ENCODE results near the gene PRR13. TPM values are rescaled to one million over a fixed set of nuclear protein-coding genes. Genes with fewer than 3 reads are reported as not detected.
"Not testable (repeated sequence)": the region's sequence is repeated elsewhere in the genome, so short reads cannot be mapped to it uniquely, and the experiment has no call there.

The PRR13 gene
- polyA plus RNA-seq, 12 donors, result 42.5 to 197 (median 51.4) TPM; not detected in 1

- DNase-seq, result no peak
Observed at GRCh38 chr12:53428741-53429140, 12.8 kb upstream of the PRR13 start.

- no peak for DNase-seq
Observed at GRCh38 chr12:53430116-53430515, 11.4 kb upstream of the PRR13 start.

DNA sequence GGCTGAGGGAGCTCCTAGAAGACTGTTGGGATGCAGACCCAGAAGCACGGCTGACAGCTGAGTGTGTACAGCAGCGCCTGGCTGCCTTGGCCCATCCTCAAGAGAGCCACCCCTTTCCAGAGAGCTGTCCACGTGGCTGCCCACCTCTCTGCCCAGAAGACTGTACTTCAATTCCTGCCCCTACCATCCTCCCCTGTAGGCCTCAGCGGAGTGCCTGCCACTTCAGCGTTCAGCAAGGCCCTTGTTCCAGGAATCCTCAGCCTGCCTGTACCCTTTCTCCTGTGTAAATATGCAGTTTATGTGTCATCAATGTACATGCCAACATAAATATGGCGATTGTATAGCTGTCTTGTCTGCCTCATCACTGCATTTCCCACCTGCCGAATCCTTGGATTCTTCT is 10.3 kb upstream of the PRR13 start:
- DNase-seq, result no peak

GRCh38 chr12:53435326-53435725 is 6.2 kb upstream of the PRR13 start:
- DNase-seq, result not testable (repeated sequence)

- DNase-seq, result not testable (repeated sequence)
Observed at GRCh38 chr12:53439582-53439981, 2.0 kb upstream of the PRR13 start.

DNA sequence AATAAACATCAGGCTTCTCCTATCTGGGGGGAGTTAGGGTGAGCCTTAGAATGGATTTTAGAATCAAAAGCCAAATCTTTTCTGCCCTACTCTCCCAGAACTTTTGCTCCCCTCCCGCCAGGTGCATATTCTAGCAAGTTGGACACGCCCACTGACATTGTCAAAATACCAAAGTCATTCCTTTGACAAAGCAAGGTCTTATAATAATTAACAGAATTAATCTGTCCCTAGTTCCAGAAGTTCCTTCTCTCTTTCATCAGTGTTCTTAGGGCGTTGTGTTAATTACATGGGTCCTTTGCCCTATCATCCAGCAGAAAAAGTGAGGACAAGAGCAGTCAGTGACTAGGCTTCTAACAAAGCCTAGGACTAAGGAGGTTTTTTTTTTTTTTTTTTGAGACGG is 2.4 kb downstream of the PRR13 start:
- no peak for DNase-seq

- not testable (repeated sequence) for DNase-seq
Observed at GRCh38 chr12:53444593-53445325, 3.2 kb downstream of the PRR13 start.

DNA sequence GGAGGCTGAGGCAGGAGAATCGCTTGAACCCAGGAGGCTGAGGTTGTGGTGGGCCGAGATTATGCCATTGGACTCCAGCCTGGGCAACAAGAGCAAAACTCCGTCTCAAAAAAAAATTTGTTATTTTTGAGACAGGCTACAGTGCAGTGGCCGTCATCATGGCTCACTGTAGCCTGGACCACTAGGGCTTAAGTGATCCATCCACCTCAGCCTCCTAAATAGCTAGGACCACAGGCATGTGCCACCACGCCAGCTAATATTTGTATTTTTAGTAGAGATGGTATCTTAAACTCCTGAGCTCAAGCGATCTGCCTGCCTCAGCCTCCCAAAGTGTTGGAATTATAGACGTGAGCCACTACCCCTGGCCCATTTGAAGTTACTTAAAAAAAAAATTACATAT is 9.4 kb downstream of the PRR13 start:
- no peak for DNase-seq

DNA sequence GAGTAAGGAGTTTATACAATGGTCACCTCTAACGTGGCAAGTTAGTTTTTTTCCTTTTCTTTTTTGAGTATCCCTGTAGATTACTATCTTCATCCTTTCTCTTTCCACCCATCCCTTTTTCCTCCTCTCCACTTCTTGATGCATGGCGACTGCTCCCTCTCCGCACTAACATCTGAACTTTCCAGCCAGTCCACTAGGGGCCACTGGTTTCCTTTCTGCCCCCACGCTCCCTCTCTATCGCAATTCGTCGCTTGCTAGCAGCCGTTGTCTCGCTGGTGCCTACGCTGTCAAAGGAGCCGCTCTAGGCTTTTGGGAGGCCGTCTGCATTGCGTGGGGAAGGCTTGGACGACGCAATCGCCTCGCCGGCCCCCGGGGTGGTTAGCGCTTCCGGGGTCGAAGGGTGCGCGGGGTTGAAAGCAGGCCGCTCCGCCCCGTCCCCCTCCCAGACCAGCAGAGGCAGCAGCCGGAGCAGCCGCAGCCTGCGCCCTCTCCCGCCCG is 10.2 kb downstream of the PRR13 start, which contains the start of gene PCBP2:
TSS of gene PCBP2 (plus strand) at position 442 of the 498 bp plus-strand sequence. CDS start 2,699 bp downstream, outside the sequence.
- DNase-seq, result peak; percentile 98

- DNase-seq, result peak; percentile 88
Observed at GRCh38 chr12:53452159-53453077, 10.9 kb downstream of the PRR13 start.

GRCh38 chr12:53453953-53454640 is 12.6 kb downstream of the PRR13 start:
- DNase-seq, result no peak

DNA sequence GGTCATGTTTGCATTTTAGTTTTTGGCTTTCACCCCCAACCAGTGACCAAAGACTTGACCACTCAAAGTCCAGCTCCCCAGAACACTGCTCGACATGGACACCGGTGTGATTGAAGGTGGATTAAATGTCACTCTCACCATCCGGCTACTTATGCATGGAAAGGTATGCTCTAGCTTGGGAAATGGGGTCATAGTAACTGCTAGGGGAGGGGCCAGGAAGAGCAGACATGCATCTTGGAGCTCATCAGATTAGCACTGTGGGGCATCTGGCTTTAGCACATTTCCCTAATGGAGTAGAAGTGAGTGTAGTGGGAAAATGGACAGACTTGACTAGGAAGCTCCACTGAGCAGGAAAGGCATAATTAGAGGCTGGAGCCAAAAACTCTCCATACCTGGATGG is 13.2 kb downstream of the PRR13 start:
- DNase-seq, result no peak

DNA sequence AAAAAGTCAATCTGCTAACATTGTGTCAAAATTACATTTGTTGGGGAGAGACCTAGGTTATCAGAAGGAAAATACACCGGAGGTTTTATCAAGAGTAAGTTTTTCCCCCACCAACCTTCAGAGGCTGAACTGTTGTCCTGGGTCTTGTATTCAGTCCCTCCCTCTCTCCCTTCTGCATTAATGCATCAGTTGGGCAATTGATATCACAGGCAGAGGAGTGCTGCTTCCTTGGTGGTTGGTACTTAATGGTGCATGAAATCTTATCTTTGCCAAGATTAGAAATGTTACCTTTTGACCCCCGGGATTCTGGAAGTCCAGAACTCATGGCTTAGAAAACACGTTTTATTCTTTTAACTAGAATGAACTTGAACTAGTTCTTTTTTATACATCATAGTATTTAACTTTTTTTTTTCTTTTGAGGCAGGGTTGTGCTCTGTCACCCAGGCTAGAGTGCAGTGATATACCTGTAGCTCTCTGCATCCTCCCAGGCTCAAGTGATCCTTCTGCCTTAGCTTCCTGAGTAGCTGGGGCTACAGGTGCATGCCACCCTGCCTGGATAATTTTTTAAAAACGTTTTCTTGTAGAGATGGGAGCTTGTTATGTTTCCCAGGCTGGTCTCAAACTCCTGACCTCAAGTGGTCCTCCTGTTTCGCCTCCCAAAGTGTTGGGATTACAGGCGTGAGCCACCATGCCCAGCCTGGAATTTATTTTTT is 15.3 kb downstream of the PRR13 start:
- DNase-seq, result no peak

GRCh38 chr12:53459097-53459496 is 17.6 kb downstream of the PRR13 start:
- DNase-seq, result no peak

- no peak for DNase-seq
Observed at GRCh38 chr12:53461059-53461458, 19.5 kb downstream of the PRR13 start.

- DNase-seq, result no peak
Observed at GRCh38 chr12:53461591-53461990, 20.1 kb downstream of the PRR13 start.

DNA sequence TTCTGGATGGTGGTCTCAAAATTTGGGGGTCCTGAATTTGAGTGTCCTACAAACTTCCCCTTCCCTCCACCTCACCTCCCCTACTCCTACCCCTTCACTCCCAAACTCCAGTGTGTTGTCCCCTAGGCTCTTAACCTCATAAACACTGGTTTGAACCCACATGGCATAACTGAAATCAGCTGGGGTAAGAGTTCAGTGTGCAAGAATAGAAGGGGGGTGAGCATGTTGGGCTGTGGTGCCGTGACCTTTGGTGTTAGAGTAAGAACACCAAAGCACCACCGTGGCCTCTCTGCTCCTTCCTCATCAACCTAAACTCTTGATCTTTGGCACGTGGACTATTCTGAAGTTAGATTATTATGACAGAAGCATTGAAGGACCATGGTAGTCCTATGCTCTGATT is 21.4 kb downstream of the PRR13 start:
- DNase-seq, result no peak

GRCh38 chr12:53463802-53464560 is 22.4 kb downstream of the PRR13 start:
- no peak for DNase-seq

DNA sequence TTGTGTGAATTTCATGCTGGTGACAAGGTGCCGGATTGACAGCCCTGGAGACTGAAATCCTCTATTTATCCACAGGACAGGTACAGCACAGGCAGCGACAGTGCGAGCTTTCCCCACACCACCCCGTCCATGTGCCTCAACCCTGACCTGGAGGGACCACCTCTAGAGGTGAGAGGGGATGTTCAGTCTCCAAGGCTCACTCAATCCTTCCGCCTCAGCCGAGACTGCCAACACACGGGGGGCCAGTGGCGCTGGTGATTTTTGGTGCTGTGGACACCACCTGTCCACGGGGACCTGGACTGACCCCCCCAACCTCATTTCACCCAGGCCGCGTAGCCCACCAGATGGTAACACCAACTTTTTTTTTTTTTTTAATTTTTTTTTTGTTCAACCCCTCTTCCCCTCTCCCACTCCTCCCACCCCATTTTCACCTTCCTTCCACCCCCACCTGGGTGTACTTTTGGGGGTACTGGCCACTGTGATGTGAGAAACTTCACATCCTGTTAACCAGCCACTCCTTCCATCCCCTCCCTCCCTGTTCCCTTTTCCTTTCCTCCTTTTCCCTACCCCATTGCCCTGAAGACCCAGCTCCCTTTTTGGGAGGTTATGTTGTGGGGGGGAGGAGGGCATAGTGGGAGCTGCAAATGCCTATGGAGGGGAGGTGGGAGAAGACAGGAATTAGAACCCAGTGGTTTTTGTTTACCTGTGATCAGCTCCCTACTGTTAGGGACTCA is 23.3 kb downstream of the PRR13 start:
- no peak for DNase-seq

DNA sequence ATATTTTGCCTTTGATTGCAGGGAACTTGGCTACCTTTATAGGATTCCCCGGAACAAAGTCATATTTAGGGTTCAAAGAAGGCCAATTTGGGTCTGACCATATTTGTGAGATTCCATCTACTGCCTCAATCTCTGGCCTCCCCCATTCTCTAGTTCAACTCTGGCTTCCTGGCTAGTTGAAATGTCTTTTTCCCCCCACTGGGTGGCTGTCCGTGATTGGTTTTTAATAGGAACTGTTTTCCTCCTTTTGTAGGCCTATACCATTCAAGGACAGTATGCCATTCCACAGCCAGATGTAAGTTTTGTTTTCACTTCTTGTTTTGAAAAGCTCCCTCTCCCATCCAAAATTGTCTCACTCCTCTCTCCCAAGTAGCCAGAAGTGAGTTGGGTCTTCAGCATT is 24.1 kb downstream of the PRR13 start:
- no peak for DNase-seq

All from muscle of arm (tissue), 12 donors.